AG04450 (cell line): Measurements from ENCODE around the gene INTS13. TPM values are rescaled to one million over a fixed set of nuclear protein-coding genes. Genes with fewer than 3 reads are reported as not detected.

Experiments
- CTCF ChIA-PET: fragments of 300-600, 350-600 bp; formaldehyde crosslinking; extraction: SDS; loops from one replicate; lab custom pipeline; 2022; ENCODE audit warnings: antibody characterized with exemption, inconsistent platforms; lab: Charles Lee
- POLR2A ChIA-PET: fragments of 350-600 bp; formaldehyde crosslinking; extraction: SDS; loops from one replicate; lab custom pipeline; 2021; ENCODE audit warnings: antibody characterized with exemption, inconsistent platforms; lab: Yijun Ruan, JAX
- DNase-seq: peaks from one replicate; pipeline ENCODE4 v3.0.0-alpha.2; 2011; ENCODE audit warnings: low read depth, low spot score
- H3K27ac ChIP-seq: one replicate; pipeline ENCODE4 v1.5.1; 2012; ENCODE audit warnings: low read depth, low read length, control low read depth
- H3K27me3 ChIP-seq: one replicate; pipeline ENCODE4 v1.6.0; 2012; ENCODE audit warnings: low read length; ENCODE audit not compliant: control insufficient read depth, insufficient read depth
- H3K4me3 ChIP-seq: 2 replicates; pipeline ENCODE4 v1.5.1; 2011; ENCODE audit warnings: mild to moderate bottlenecking, low read depth, low read length, control low read depth
- H3K9me3 ChIP-seq: 2 replicates; pipeline ENCODE4 v1.5.1; 2012; ENCODE audit warnings: low read length; ENCODE audit not compliant: control insufficient read depth, insufficient read depth
- CTCF ChIP-seq: IDR thresholded peaks from 2 replicates; pipeline ENCODE4 v1.5.1; 2011; ENCODE audit warnings: low read depth, low read length, control low read depth, inconsistent platforms
- polyA plus RNA-seq: library from polyadenylated mRNA; depleted of rRNA; stranded (reverse); fragments of >200 nt; gene quantifications from 2 replicates; pipeline ENCODE4 v1.2.3, GENCODE V29; 2011

INTS13 gene
- polyA plus RNA-seq, 1 experiment: 38.3 TPM

- CTCF ChIA-PET: no interaction called here
- H3K27me3 ChIP-seq: no peaks in the 10 kb centered on the region
- POLR2A ChIA-PET: no interaction called here
- no peak overlapping the region for H3K4me3 ChIP-seq
- H3K9me3 ChIP-seq: peaks cover 1% of the 10 kb centered on the region; the same call in 1 of the 2 replicates
- no peak for TF ChIP-seq CTCF
- DNase-seq: no peak
- H3K27ac ChIP-seq: no peak overlapping the region
Measured at GRCh38 chr12:26954027-26954426, 16.2 kb upstream of the INTS13 start.

GRCh38 chr12:26953447-26953846 is 15.7 kb upstream of the INTS13 start:
- Histone ChIP-seq H3K27ac (no peak overlapping the region), H3K9me3 (peaks cover 3% of the 10 kb centered on the region; the same call in 1 of the 2 replicates), H3K4me3 (no peak overlapping the region), H3K27me3 (no peaks in the 10 kb centered on the region)
- ChIA-PET POLR2A (interaction anchor here (0.7 kb wide), 1 partner anchor 75 kb away, joined by 4 read pairs; no protein-coding TSS in a partner anchor), CTCF (no interaction called here)
- no peak for DNase-seq
- TF ChIP-seq CTCF: no peak

- no peak overlapping the region for H3K27ac ChIP-seq
- CTCF ChIA-PET: no interaction called here
- no peak for TF ChIP-seq CTCF
- peaks cover 6% of the 10 kb centered on the region for H3K9me3 ChIP-seq
- H3K27me3 ChIP-seq: no peaks in the 10 kb centered on the region
- POLR2A ChIA-PET: no interaction called here
- no peak for DNase-seq
- no peak overlapping the region for H3K4me3 ChIP-seq
Measured at GRCh38 chr12:26948309-26948708, 10.5 kb upstream of the INTS13 start.

GRCh38 chr12:26941215-26941594 is 3.4 kb upstream of the INTS13 start:
- no peak overlapping the region for H3K4me3 ChIP-seq
- POLR2A ChIA-PET: no interaction called here

More at GRCh38 chr12:26941215-26941594, 3.4 kb upstream of the INTS13 start:
- H3K27me3 ChIP-seq: no peaks in the 10 kb centered on the region
- CTCF ChIA-PET: no interaction called here
- H3K27ac ChIP-seq: no peak overlapping the region
- DNase-seq: no peak
- no peak for TF ChIP-seq CTCF
- H3K9me3 ChIP-seq: peaks cover 4% of the 10 kb centered on the region
